Skeletal muscle satellite cell (primary cell): Measurements from ENCODE around the gene MRE11. TPM values are rescaled to one million over a fixed set of nuclear protein-coding genes. Genes with fewer than 3 reads are reported as not detected.

ENCODE experiments used
- H3K27me3 ChIP-seq: 2 replicates; pipeline ENCODE4 v1.7.0; 2013; ENCODE audit warnings: low read length; ENCODE audit not compliant: control insufficient read depth, insufficient read depth
- H3K36me3 ChIP-seq: 2 replicates; pipeline ENCODE4 v1.7.0; 2013; ENCODE audit warnings: mild to moderate bottlenecking, control low read depth, low read length; ENCODE audit not compliant: insufficient read depth
- H3K4me1 ChIP-seq: 2 replicates; pipeline ENCODE4 v1.7.0; 2013; ENCODE audit warnings: low read length; ENCODE audit not compliant: control insufficient read depth, insufficient read depth
- H3K4me2 ChIP-seq: 2 replicates; pipeline ENCODE4 v1.7.0; 2013; ENCODE audit warnings: mild to moderate bottlenecking, low read length
- H3K4me3 ChIP-seq: 2 replicates; pipeline ENCODE4 v1.7.0; 2013; ENCODE audit warnings: low read length
- H3K9ac ChIP-seq: 2 replicates; pipeline ENCODE4 v1.7.0; 2013; ENCODE audit warnings: mild to moderate bottlenecking, low read depth, low read length, moderate library complexity
- H3K9me3 ChIP-seq: replicated peaks from 2 replicates; pipeline ENCODE4 v1.7.0; 2013; ENCODE audit warnings: mild to moderate bottlenecking, control low read depth, low read length
- total RNA-seq: library from RNA; depleted of rRNA; stranded (reverse); fragments of >200 nt; gene quantifications from 2 replicates; pipeline ENCODE4 v1.2.3, GENCODE V29; 2012; rRNA removed

MRE11 gene
- 12.4 and 14.6 TPM in 2 replicates for total RNA-seq

GRCh38 chr11:94493281-94494125, at the start of gene MRE11, which contains the start of gene ANKRD49:
TSS of gene MRE11 (minus strand) at chr11:94493844. CDS start at chr11:94492801, 1,043 bp downstream.
TSS of gene ANKRD49 (plus strand) at chr11:94493984. CDS start at chr11:94496694, 2,710 bp downstream.
- Histone ChIP-seq H3K4me1 (peaks cover 18% of the 10 kb centered on the region), H3K9me3 (no peaks in the 10 kb centered on the region), H3K4me2 (peak within 1 kb of the TSS; percentile 86), H3K27me3 (no peaks in the 10 kb centered on the region), H3K36me3 (peaks cover 24% of the 10 kb centered on the region), H3K9ac (peak within 1 kb of the TSS; percentile 90), H3K4me3 (peak within 1 kb of the TSS; percentile 94)

GRCh38 chr11:94539420-94539819, 45.8 kb upstream of the MRE11 start:
- Histone ChIP-seq H3K9ac (no peak overlapping the region), H3K4me1 (peaks cover 29% of the 10 kb centered on the region), H3K36me3 (no peaks in the 10 kb centered on the region), H3K9me3 (no peaks in the 10 kb centered on the region), H3K27me3 (no peaks in the 10 kb centered on the region), H3K4me2 (no peak overlapping the region), H3K4me3 (no peak overlapping the region)

GRCh38 chr11:94537031-94537600, 43.5 kb upstream of the MRE11 start:
- Histone ChIP-seq H3K4me3 (peak overlapping the region; percentile 18), H3K9ac (no peak overlapping the region), H3K9me3 (no peaks in the 10 kb centered on the region)

GRCh38 chr11:94536386-94536785, 42.7 kb upstream of the MRE11 start:
- H3K27me3 ChIP-seq: peaks cover 3% of the 10 kb centered on the region
- H3K36me3 ChIP-seq: no peaks in the 10 kb centered on the region
- H3K9ac ChIP-seq: no peak overlapping the region
- H3K9me3 ChIP-seq: no peaks in the 10 kb centered on the region
- H3K4me2 ChIP-seq: peak overlapping the region; percentile 73
- no peak overlapping the region for H3K4me3 ChIP-seq
- peaks cover 22% of the 10 kb centered on the region for H3K4me1 ChIP-seq

More at GRCh38 chr11:94537031-94537600, 43.5 kb upstream of the MRE11 start:
- Histone ChIP-seq H3K4me2 (peak overlapping the region; percentile 73), H3K27me3 (peaks cover 3% of the 10 kb centered on the region), H3K36me3 (no peaks in the 10 kb centered on the region), H3K4me1 (peaks cover 22% of the 10 kb centered on the region)

- Histone ChIP-seq H3K9me3 (no peaks in the 10 kb centered on the region), H3K9ac (no peak overlapping the region), H3K27me3 (peaks cover 3% of the 10 kb centered on the region), H3K36me3 (no peaks in the 10 kb centered on the region), H3K4me3 (no peak overlapping the region), H3K4me1 (peaks cover 22% of the 10 kb centered on the region), H3K4me2 (no peak overlapping the region)
Measured at GRCh38 chr11:94533696-94534630, 40.3 kb upstream of the MRE11 start.

GRCh38 chr11:94533206-94533605, 39.6 kb upstream of the MRE11 start:
- Histone ChIP-seq H3K27me3 (peaks cover 3% of the 10 kb centered on the region), H3K36me3 (no peaks in the 10 kb centered on the region), H3K4me3 (no peak overlapping the region), H3K4me2 (no peak overlapping the region), H3K9me3 (no peaks in the 10 kb centered on the region), H3K9ac (no peak overlapping the region), H3K4me1 (peaks cover 30% of the 10 kb centered on the region)

GRCh38 chr11:94532211-94532610, 38.6 kb upstream of the MRE11 start:
- peaks cover 3% of the 10 kb centered on the region for H3K27me3 ChIP-seq
- H3K4me3 ChIP-seq: no peak overlapping the region
- no peak overlapping the region for H3K9ac ChIP-seq
- H3K4me2 ChIP-seq: no peak overlapping the region
- H3K4me1 ChIP-seq: peaks cover 26% of the 10 kb centered on the region
- no peaks in the 10 kb centered on the region for H3K9me3 ChIP-seq
- H3K36me3 ChIP-seq: no peaks in the 10 kb centered on the region

- peaks cover 22% of the 10 kb centered on the region for H3K4me1 ChIP-seq
- H3K4me3 ChIP-seq: no peak overlapping the region
- no peak overlapping the region for H3K4me2 ChIP-seq
- no peaks in the 10 kb centered on the region for H3K36me3 ChIP-seq
- no peaks in the 10 kb centered on the region for H3K9me3 ChIP-seq
- H3K9ac ChIP-seq: no peak overlapping the region
- no peaks in the 10 kb centered on the region for H3K27me3 ChIP-seq
Measured at GRCh38 chr11:94528551-94528950, 34.9 kb upstream of the MRE11 start.

- Histone ChIP-seq H3K9ac (no peak overlapping the region), H3K4me3 (no peak overlapping the region)
Measured at GRCh38 chr11:94526645-94527438, 33.2 kb upstream of the MRE11 start.

GRCh38 chr11:94525546-94526324, 32.1 kb upstream of the MRE11 start:
- H3K36me3 ChIP-seq: no peaks in the 10 kb centered on the region
- H3K9ac ChIP-seq: no peak overlapping the region
- no peaks in the 10 kb centered on the region for H3K27me3 ChIP-seq
- no peaks in the 10 kb centered on the region for H3K9me3 ChIP-seq
- peak overlapping the region; percentile 0 for H3K4me2 ChIP-seq
- peaks cover 22% of the 10 kb centered on the region for H3K4me1 ChIP-seq
- no peak overlapping the region for H3K4me3 ChIP-seq

More at GRCh38 chr11:94526645-94527438, 33.2 kb upstream of the MRE11 start:
- H3K4me2 ChIP-seq: no peak overlapping the region
- H3K9me3 ChIP-seq: no peaks in the 10 kb centered on the region
- peaks cover 22% of the 10 kb centered on the region for H3K4me1 ChIP-seq
- H3K27me3 ChIP-seq: no peaks in the 10 kb centered on the region
- H3K36me3 ChIP-seq: no peaks in the 10 kb centered on the region
